GM18519 (cell line): ENCODE data around the gene PRIMA1.

Source experiments
- ATAC-seq: cut with Tn5 transposase; IDR thresholded peaks from one replicate; pipeline ENCODE4 v1.9.1; 2021; ENCODE audit warnings: mild to moderate bottlenecking, moderate library complexity; ENCODE audit not compliant: unreplicated experiment, low FRiP score

PRIMA1 gene

GRCh38 chr14:93764211-93764659 lies 24.1 kb downstream of the PRIMA1 start:
- ATAC-seq, result no peak

- no peak for ATAC-seq
Observed at GRCh38 chr14:93759719-93760307, 28.5 kb downstream of the PRIMA1 start.

GRCh38 chr14:93757206-93757605 lies 31.1 kb downstream of the PRIMA1 start:
- no peak for ATAC-seq

GRCh38 chr14:93753647-93754046 lies 34.6 kb downstream of the PRIMA1 start:
- no peak for ATAC-seq

GRCh38 chr14:93752980-93753561 lies 35.2 kb downstream of the PRIMA1 start:
- ATAC-seq, result no peak

GRCh38 chr14:93751946-93752655 lies 36.2 kb downstream of the PRIMA1 start:
- ATAC-seq, result no peak

- ATAC-seq, result no peak
Observed at GRCh38 chr14:93749076-93749420, 39.2 kb downstream of the PRIMA1 start.

- ATAC-seq, result no peak
Observed at GRCh38 chr14:93748208-93749075, 39.8 kb downstream of the PRIMA1 start.

- ATAC-seq, result no peak
Observed at GRCh38 chr14:93747560-93747959, 40.7 kb downstream of the PRIMA1 start.

GRCh38 chr14:93747102-93747501 lies 41.2 kb downstream of the PRIMA1 start:
- ATAC-seq, result no peak

- no peak for ATAC-seq
Observed at GRCh38 chr14:93745603-93746273, 42.5 kb downstream of the PRIMA1 start.

- no peak for ATAC-seq
Observed at GRCh38 chr14:93744876-93745275, 43.4 kb downstream of the PRIMA1 start.

- no peak for ATAC-seq
Observed at GRCh38 chr14:93744176-93744575, 44.1 kb downstream of the PRIMA1 start.

GRCh38 chr14:93743270-93744060 lies 44.8 kb downstream of the PRIMA1 start:
- ATAC-seq, result no peak

GRCh38 chr14:93742761-93743160 lies 45.5 kb downstream of the PRIMA1 start:
- no peak for ATAC-seq

- no peak for ATAC-seq
Observed at GRCh38 chr14:93741556-93742230, 46.6 kb downstream of the PRIMA1 start.

GRCh38 chr14:93737634-93738033 lies 50.7 kb downstream of the PRIMA1 start:
- ATAC-seq, result no peak

GRCh38 chr14:93736378-93737014 lies 51.8 kb downstream of the PRIMA1 start:
- no peak for ATAC-seq

- ATAC-seq, result no peak
Observed at GRCh38 chr14:93735206-93735605, 53.1 kb downstream of the PRIMA1 start.
